Epithelial cell of esophagus (primary cell): ENCODE results near the gene GPRC5A.

Experiments
- DNase-seq: peaks from one replicate; pipeline ENCODE4 v3.0.0; 2010; ENCODE audit warnings: low read depth
- H3K4me3 ChIP-seq: 2 replicates; pipeline ENCODE4 v1.5.1; 2011; ENCODE audit warnings: mild to moderate bottlenecking, low read length, control low read depth
- CTCF ChIP-seq: IDR thresholded peaks from 2 replicates; pipeline ENCODE4 v1.5.1; 2011; ENCODE audit warnings: low read depth, mild to moderate bottlenecking, low read length, control low read depth, inconsistent platforms; ENCODE audit not compliant: insufficient read depth; ENCODE audit errors: missing control alignments

Gene GPRC5A

GRCh38 chr12:12909995-12910420 lies 18.6 kb downstream of the GPRC5A start:
- DNase-seq = no peak
- no peak for TF ChIP-seq CTCF
- no peak overlapping the region for H3K4me3 ChIP-seq

- H3K4me3 ChIP-seq = no peak overlapping the region
- TF ChIP-seq CTCF = no peak
- DNase-seq = no peak
Measured at GRCh38 chr12:12912711-12913110, 21.3 kb downstream of the GPRC5A start.

- no peak for TF ChIP-seq CTCF
- DNase-seq = no peak
- H3K4me3 ChIP-seq = no peak overlapping the region
Measured at GRCh38 chr12:12915656-12916055, 24.3 kb downstream of the GPRC5A start.

GRCh38 chr12:12916135-12916944 lies 25.0 kb downstream of the GPRC5A start:
- no peak overlapping the region for H3K4me3 ChIP-seq
- DNase-seq = peak; percentile 74
- TF ChIP-seq CTCF = peak; percentile 99

GRCh38 chr12:12917517-12917916 lies 26.2 kb downstream of the GPRC5A start:
- no peak overlapping the region for H3K4me3 ChIP-seq
- DNase-seq = no peak
- no peak for TF ChIP-seq CTCF

- no peak overlapping the region for H3K4me3 ChIP-seq
- no peak for TF ChIP-seq CTCF
- DNase-seq = no peak
Measured at GRCh38 chr12:12918781-12919389, 27.5 kb downstream of the GPRC5A start.
